A549 (cell line): ENCODE measurements around the gene SOHLH2.

Experiments used
- EP300 ChIP-seq, 2 experiments: fragments of >200 bp; sonication (Bioruptor Twin); formaldehyde crosslinking; IDR thresholded peaks; 2 replicates in 1 of 2; 3 replicates in 1 of 2; pipeline ENCODE4 v1.6.1; 2016 to 2017
- FOSL2 ChIP-seq, 2 experiments: fragments of 450-650 bp in 1 of 2; fragments of >200 bp in 1 of 2; sonication (Bioruptor Twin) in 1 of 2; formaldehyde crosslinking; IDR thresholded peaks; 2 replicates each; pipeline versions ENCODE4 v1.5.0 to v1.6.1; 2016 to 2020; ENCODE audit warnings: mild to moderate bottlenecking in 1 of 2, moderate library complexity in 1 of 2
- MAFK ChIP-seq: fragments of 450-650 bp; IDR thresholded peaks from 2 replicates; pipeline ENCODE4 v1.6.1; 2014; ENCODE audit not compliant: partially characterized antibody
- MYC ChIP-seq: IDR thresholded peaks from 2 replicates; pipeline ENCODE4 v1.6.1; 2012; ENCODE audit warnings: mild to moderate bottlenecking, inconsistent platforms, low read length, improper control_type of control experiment, borderline replicate concordance
- NFE2L2 ChIP-seq: fragments of 150-350 bp; conservative IDR thresholded peaks from 2 replicates; pipeline ENCODE4 v1.6.1; 2014; ENCODE audit warnings: low read length
- POLR2A ChIP-seq: IDR thresholded peaks from 2 replicates; pipeline ENCODE4 v1.6.1; 2012; ENCODE audit warnings: mild to moderate bottlenecking, low read length
- RAD21 ChIP-seq, 2 experiments: fragments of >200 bp in 1 of 2; sonication (Bioruptor Twin) in 1 of 2; formaldehyde crosslinking in 1 of 2; IDR thresholded peaks in 1 of 2; conservative IDR thresholded peaks in 1 of 2; 2 replicates in 1 of 2; 3 replicates in 1 of 2; pipeline ENCODE4 v1.6.1; 2012 to 2018; ENCODE audit warnings: inconsistent platforms in 1 of 2
- RNF2 ChIP-seq: fragments of 200-600 bp; sonication (generic); IDR thresholded peaks from 2 replicates; pipeline ENCODE4 v1.6.1; 2016; ENCODE audit warnings: low read depth, mild to moderate bottlenecking, antibody characterized with exemption, moderate library complexity, borderline replicate concordance
- SMC3 ChIP-seq: fragments of >200 bp; sonication (Bioruptor Twin); formaldehyde crosslinking; IDR thresholded peaks from 3 replicates; pipeline ENCODE4 v1.6.1; 2018; ENCODE audit warnings: inconsistent platforms
- TF ChIP-seq, protein P1 (sequence below): fragments of >200 bp; sonication (Bioruptor Twin); formaldehyde crosslinking; IDR thresholded peaks from 3 replicates; pipeline ENCODE4 v1.5.1; 2016
- TF ChIP-seq, protein P2 (sequence below): fragments of 450-650 bp; IDR thresholded peaks from 2 replicates; pipeline ENCODE4 v1.6.1; 2014; ENCODE audit warnings: antibody characterized with exemption
- TF ChIP-seq, protein P3 (sequence below): IDR thresholded peaks from 2 replicates; pipeline ENCODE4 v1.6.1; 2012
- TF ChIP-seq, protein P4 (sequence below): fragments of 200-600 bp; sonication (generic); IDR thresholded peaks from 2 replicates; pipeline ENCODE4 v1.6.1; 2016; ENCODE audit warnings: antibody characterized with exemption, mild to moderate bottlenecking, moderate library complexity

DNA sequence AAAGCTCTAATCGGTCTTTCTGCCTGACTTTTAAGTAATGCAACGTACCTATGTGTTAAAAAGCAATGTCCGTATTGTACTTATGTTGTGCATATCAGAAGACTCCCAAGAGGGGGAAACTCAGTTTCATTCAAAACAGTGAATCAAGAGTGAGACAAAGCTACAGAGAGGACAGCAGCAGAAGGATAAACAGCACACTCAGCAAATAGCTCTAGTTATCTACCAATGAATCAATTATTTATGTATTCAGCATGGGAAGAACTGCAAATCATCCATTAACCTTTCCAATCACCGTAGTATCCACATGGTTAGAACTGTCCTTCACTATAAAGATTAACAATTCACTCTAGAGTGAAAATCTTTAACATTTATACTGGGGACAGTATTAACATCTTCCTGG lies 36.7 kb upstream of the SOHLH2 start:
- TF ChIP-seq, protein P1, sequence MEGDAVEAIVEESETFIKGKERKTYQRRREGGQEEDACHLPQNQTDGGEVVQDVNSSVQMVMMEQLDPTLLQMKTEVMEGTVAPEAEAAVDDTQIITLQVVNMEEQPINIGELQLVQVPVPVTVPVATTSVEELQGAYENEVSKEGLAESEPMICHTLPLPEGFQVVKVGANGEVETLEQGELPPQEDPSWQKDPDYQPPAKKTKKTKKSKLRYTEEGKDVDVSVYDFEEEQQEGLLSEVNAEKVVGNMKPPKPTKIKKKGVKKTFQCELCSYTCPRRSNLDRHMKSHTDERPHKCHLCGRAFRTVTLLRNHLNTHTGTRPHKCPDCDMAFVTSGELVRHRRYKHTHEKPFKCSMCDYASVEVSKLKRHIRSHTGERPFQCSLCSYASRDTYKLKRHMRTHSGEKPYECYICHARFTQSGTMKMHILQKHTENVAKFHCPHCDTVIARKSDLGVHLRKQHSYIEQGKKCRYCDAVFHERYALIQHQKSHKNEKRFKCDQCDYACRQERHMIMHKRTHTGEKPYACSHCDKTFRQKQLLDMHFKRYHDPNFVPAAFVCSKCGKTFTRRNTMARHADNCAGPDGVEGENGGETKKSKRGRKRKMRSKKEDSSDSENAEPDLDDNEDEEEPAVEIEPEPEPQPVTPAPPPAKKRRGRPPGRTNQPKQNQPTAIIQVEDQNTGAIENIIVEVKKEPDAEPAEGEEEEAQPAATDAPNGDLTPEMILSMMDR, result no peak
- TF ChIP-seq NFE2L2, result no peak
- TF ChIP-seq EP300 (IDR thresholded peaks at IDR 0.05), result no peak
- TF ChIP-seq, protein P2, sequence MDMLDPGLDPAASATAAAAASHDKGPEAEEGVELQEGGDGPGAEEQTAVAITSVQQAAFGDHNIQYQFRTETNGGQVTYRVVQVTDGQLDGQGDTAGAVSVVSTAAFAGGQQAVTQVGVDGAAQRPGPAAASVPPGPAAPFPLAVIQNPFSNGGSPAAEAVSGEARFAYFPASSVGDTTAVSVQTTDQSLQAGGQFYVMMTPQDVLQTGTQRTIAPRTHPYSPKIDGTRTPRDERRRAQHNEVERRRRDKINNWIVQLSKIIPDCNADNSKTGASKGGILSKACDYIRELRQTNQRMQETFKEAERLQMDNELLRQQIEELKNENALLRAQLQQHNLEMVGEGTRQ, result no peak
- TF ChIP-seq FOSL2 (IDR thresholded peaks at IDR 0.05), result no peak
- no peak for TF ChIP-seq FOSL2 (CRISPR knock-in tag; IDR thresholded peaks at IDR 0.05)
- TF ChIP-seq RNF2, result no peak
- TF ChIP-seq, protein P3, sequence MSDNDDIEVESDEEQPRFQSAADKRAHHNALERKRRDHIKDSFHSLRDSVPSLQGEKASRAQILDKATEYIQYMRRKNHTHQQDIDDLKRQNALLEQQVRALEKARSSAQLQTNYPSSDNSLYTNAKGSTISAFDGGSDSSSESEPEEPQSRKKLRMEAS, result no peak
- no peak for TF ChIP-seq POLR2A
- TF ChIP-seq RAD21 (conservative IDR thresholded peaks at IDR 0.05 in 1 of 2, IDR thresholded peaks at IDR 0.05 in 1 of 2), result no peak
- TF ChIP-seq SMC3, result no peak
- TF ChIP-seq, protein P4, sequence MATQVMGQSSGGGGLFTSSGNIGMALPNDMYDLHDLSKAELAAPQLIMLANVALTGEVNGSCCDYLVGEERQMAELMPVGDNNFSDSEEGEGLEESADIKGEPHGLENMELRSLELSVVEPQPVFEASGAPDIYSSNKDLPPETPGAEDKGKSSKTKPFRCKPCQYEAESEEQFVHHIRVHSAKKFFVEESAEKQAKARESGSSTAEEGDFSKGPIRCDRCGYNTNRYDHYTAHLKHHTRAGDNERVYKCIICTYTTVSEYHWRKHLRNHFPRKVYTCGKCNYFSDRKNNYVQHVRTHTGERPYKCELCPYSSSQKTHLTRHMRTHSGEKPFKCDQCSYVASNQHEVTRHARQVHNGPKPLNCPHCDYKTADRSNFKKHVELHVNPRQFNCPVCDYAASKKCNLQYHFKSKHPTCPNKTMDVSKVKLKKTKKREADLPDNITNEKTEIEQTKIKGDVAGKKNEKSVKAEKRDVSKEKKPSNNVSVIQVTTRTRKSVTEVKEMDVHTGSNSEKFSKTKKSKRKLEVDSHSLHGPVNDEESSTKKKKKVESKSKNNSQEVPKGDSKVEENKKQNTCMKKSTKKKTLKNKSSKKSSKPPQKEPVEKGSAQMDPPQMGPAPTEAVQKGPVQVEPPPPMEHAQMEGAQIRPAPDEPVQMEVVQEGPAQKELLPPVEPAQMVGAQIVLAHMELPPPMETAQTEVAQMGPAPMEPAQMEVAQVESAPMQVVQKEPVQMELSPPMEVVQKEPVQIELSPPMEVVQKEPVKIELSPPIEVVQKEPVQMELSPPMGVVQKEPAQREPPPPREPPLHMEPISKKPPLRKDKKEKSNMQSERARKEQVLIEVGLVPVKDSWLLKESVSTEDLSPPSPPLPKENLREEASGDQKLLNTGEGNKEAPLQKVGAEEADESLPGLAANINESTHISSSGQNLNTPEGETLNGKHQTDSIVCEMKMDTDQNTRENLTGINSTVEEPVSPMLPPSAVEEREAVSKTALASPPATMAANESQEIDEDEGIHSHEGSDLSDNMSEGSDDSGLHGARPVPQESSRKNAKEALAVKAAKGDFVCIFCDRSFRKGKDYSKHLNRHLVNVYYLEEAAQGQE, result no peak
- no peak for TF ChIP-seq MYC
- peak; percentile 64 for TF ChIP-seq MAFK
